ENCODE results near the gene GRK1.

GRCh38 chr13:113652404-113653263 lies 14.4 kb upstream of the GRK1 start:
- TF ChIP-seq, protein P1, sequence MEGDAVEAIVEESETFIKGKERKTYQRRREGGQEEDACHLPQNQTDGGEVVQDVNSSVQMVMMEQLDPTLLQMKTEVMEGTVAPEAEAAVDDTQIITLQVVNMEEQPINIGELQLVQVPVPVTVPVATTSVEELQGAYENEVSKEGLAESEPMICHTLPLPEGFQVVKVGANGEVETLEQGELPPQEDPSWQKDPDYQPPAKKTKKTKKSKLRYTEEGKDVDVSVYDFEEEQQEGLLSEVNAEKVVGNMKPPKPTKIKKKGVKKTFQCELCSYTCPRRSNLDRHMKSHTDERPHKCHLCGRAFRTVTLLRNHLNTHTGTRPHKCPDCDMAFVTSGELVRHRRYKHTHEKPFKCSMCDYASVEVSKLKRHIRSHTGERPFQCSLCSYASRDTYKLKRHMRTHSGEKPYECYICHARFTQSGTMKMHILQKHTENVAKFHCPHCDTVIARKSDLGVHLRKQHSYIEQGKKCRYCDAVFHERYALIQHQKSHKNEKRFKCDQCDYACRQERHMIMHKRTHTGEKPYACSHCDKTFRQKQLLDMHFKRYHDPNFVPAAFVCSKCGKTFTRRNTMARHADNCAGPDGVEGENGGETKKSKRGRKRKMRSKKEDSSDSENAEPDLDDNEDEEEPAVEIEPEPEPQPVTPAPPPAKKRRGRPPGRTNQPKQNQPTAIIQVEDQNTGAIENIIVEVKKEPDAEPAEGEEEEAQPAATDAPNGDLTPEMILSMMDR (IDR thresholded peaks at IDR 0.05) = no peak
- TF ChIP-seq POLR2A (IDR thresholded peaks at IDR 0.05) = no peak

All from heart left ventricle (tissue), 13 donors.